Measurements from ENCODE around the gene CAMK1G.

Gene CAMK1G

GRCh38 chr1:209620487-209620884, 37.0 kb downstream of the CAMK1G start:
- Histone ChIP-seq H3K9me3 (ENCODE audit: control insufficient read depth in 2 of 2, low read length in 2 of 2) (no peaks in the 10 kb centered on the region), H3K4me1 (ENCODE audit: control insufficient read depth, insufficient read depth, low read length) (peaks cover 12% of the 10 kb centered on the region), H3K9ac (ENCODE audit: low read length in 2 of 2) (no peak overlapping the region), H3K27ac (ENCODE audit: low read length) (no peak overlapping the region), H3K27me3 (ENCODE audit: control insufficient read depth in 1 of 2, insufficient read depth in 2 of 2, low read length in 2 of 2) (no peaks in the 10 kb centered on the region), H3K36me3 (ENCODE audit: control insufficient read depth in 2 of 2, insufficient read depth in 2 of 2, low read length in 2 of 2) (no peaks in the 10 kb centered on the region), H3K4me3 (ENCODE audit: low read length in 2 of 2) (no peak overlapping the region)

GRCh38 chr1:209621286-209621685, 37.8 kb downstream of the CAMK1G start:
- Histone ChIP-seq H3K4me3 (ENCODE audit: low read length in 2 of 2) (no peak overlapping the region), H3K9ac (ENCODE audit: low read length in 2 of 2) (no peak overlapping the region), H3K27ac (ENCODE audit: low read length) (no peak overlapping the region), H3K36me3 (ENCODE audit: control insufficient read depth in 2 of 2, insufficient read depth in 2 of 2, low read length in 2 of 2) (no peaks in the 10 kb centered on the region), H3K4me1 (ENCODE audit: control insufficient read depth, insufficient read depth, low read length) (peaks cover 20% of the 10 kb centered on the region), H3K27me3 (ENCODE audit: control insufficient read depth in 1 of 2, insufficient read depth in 2 of 2, low read length in 2 of 2) (no peaks in the 10 kb centered on the region), H3K9me3 (ENCODE audit: control insufficient read depth in 2 of 2, low read length in 2 of 2) (no peaks in the 10 kb centered on the region)

GRCh38 chr1:209621741-209622655, 38.5 kb downstream of the CAMK1G start:
- Histone ChIP-seq H3K4me1 (ENCODE audit: control insufficient read depth, insufficient read depth, low read length) (peaks cover 27% of the 10 kb centered on the region), H3K36me3 (ENCODE audit: control insufficient read depth in 2 of 2, insufficient read depth in 2 of 2, low read length in 2 of 2) (no peaks in the 10 kb centered on the region), H3K4me3 (ENCODE audit: low read length in 2 of 2) (no peak overlapping the region), H3K9me3 (ENCODE audit: control insufficient read depth in 2 of 2, low read length in 2 of 2) (no peaks in the 10 kb centered on the region), H3K9ac (ENCODE audit: low read length in 2 of 2) (no peak overlapping the region), H3K27ac (ENCODE audit: low read length) (no peak overlapping the region), H3K27me3 (ENCODE audit: control insufficient read depth in 1 of 2, insufficient read depth in 2 of 2, low read length in 2 of 2) (no peaks in the 10 kb centered on the region)

GRCh38 chr1:209622841-209623829, 39.6 kb downstream of the CAMK1G start:
- H3K27me3 ChIP-seq (ENCODE audit: control insufficient read depth in 1 of 2, insufficient read depth in 2 of 2, low read length in 2 of 2), result no peaks in the 10 kb centered on the region
- peaks cover 35% of the 10 kb centered on the region for H3K4me1 ChIP-seq (ENCODE audit: control insufficient read depth, insufficient read depth, low read length)
- no peak overlapping the region for H3K4me3 ChIP-seq (ENCODE audit: low read length in 2 of 2)
- no peaks in the 10 kb centered on the region for H3K36me3 ChIP-seq (ENCODE audit: control insufficient read depth in 2 of 2, insufficient read depth in 2 of 2, low read length in 2 of 2)
- no peaks in the 10 kb centered on the region for H3K9me3 ChIP-seq (ENCODE audit: control insufficient read depth in 2 of 2, low read length in 2 of 2)
- H3K9ac ChIP-seq (ENCODE audit: low read length in 2 of 2), result no peak overlapping the region
- no peak overlapping the region for H3K27ac ChIP-seq (ENCODE audit: low read length)

GRCh38 chr1:209624558-209625549, 41.3 kb downstream of the CAMK1G start:
- no peak overlapping the region for H3K9ac ChIP-seq (ENCODE audit: low read length in 2 of 2)
- no peaks in the 10 kb centered on the region for H3K36me3 ChIP-seq (ENCODE audit: control insufficient read depth in 2 of 2, insufficient read depth in 2 of 2, low read length in 2 of 2)
- no peaks in the 10 kb centered on the region for H3K27me3 ChIP-seq (ENCODE audit: control insufficient read depth in 1 of 2, insufficient read depth in 2 of 2, low read length in 2 of 2)
- peaks cover 35% of the 10 kb centered on the region for H3K4me1 ChIP-seq (ENCODE audit: control insufficient read depth, insufficient read depth, low read length)
- no peak overlapping the region for H3K27ac ChIP-seq (ENCODE audit: low read length)
- no peak overlapping the region for H3K4me3 ChIP-seq (ENCODE audit: low read length in 2 of 2)
- no peaks in the 10 kb centered on the region for H3K9me3 ChIP-seq (ENCODE audit: control insufficient read depth in 2 of 2, low read length in 2 of 2)

- Histone ChIP-seq H3K36me3 (ENCODE audit: control insufficient read depth in 2 of 2, insufficient read depth in 2 of 2, low read length in 2 of 2) (no peaks in the 10 kb centered on the region), H3K27ac (ENCODE audit: low read length) (no peak overlapping the region), H3K4me1 (ENCODE audit: control insufficient read depth, insufficient read depth, low read length) (peaks cover 35% of the 10 kb centered on the region), H3K9ac (ENCODE audit: low read length in 2 of 2) (no peak overlapping the region), H3K9me3 (ENCODE audit: control insufficient read depth in 2 of 2, low read length in 2 of 2) (no peaks in the 10 kb centered on the region), H3K4me3 (ENCODE audit: low read length in 2 of 2) (no peak overlapping the region), H3K27me3 (ENCODE audit: control insufficient read depth in 1 of 2, insufficient read depth in 2 of 2, low read length in 2 of 2) (no peaks in the 10 kb centered on the region)
These were observed 42.3 kb downstream of the CAMK1G start for GRCh38 chr1:209625791-209626285.

- no peak overlapping the region for H3K27ac ChIP-seq (ENCODE audit: low read length)
- H3K9me3 ChIP-seq (ENCODE audit: control insufficient read depth in 2 of 2, low read length in 2 of 2), result no peaks in the 10 kb centered on the region
- no peak overlapping the region for H3K9ac ChIP-seq (ENCODE audit: low read length in 2 of 2)
- no peak overlapping the region for H3K4me3 ChIP-seq (ENCODE audit: low read length in 2 of 2)
- H3K27me3 ChIP-seq (ENCODE audit: control insufficient read depth in 1 of 2, insufficient read depth in 2 of 2, low read length in 2 of 2), result no peaks in the 10 kb centered on the region
- H3K36me3 ChIP-seq (ENCODE audit: control insufficient read depth in 2 of 2, insufficient read depth in 2 of 2, low read length in 2 of 2), result no peaks in the 10 kb centered on the region
- peaks cover 35% of the 10 kb centered on the region for H3K4me1 ChIP-seq (ENCODE audit: control insufficient read depth, insufficient read depth, low read length)
These were observed 43.0 kb downstream of the CAMK1G start for GRCh38 chr1:209626346-209627026.

GRCh38 chr1:209627027-209627731, 43.7 kb downstream of the CAMK1G start:
- no peaks in the 10 kb centered on the region for H3K36me3 ChIP-seq (ENCODE audit: control insufficient read depth in 2 of 2, insufficient read depth in 2 of 2, low read length in 2 of 2)
- peak overlapping the region in 1 of 2 donors; percentile 22 for H3K4me3 ChIP-seq (ENCODE audit: low read length in 2 of 2)
- no peaks in the 10 kb centered on the region for H3K27me3 ChIP-seq (ENCODE audit: control insufficient read depth in 1 of 2, insufficient read depth in 2 of 2, low read length in 2 of 2)
- H3K9me3 ChIP-seq (ENCODE audit: control insufficient read depth in 2 of 2, low read length in 2 of 2), result no peaks in the 10 kb centered on the region
- no peak overlapping the region for H3K9ac ChIP-seq (ENCODE audit: low read length in 2 of 2)
- H3K27ac ChIP-seq (ENCODE audit: low read length), result no peak overlapping the region
- H3K4me1 ChIP-seq (ENCODE audit: control insufficient read depth, insufficient read depth, low read length), result peaks cover 29% of the 10 kb centered on the region

GRCh38 chr1:209627732-209628196, 44.2 kb downstream of the CAMK1G start:
- Histone ChIP-seq H3K27ac (ENCODE audit: low read length) (no peak overlapping the region), H3K4me3 (ENCODE audit: low read length in 2 of 2) (peak overlapping the region in 1 of 2 donors; percentile 22), H3K4me1 (ENCODE audit: control insufficient read depth, insufficient read depth, low read length) (peaks cover 27% of the 10 kb centered on the region), H3K9ac (ENCODE audit: low read length in 2 of 2) (no peak overlapping the region), H3K27me3 (ENCODE audit: control insufficient read depth in 1 of 2, insufficient read depth in 2 of 2, low read length in 2 of 2) (no peaks in the 10 kb centered on the region), H3K9me3 (ENCODE audit: control insufficient read depth in 2 of 2, low read length in 2 of 2) (no peaks in the 10 kb centered on the region), H3K36me3 (ENCODE audit: control insufficient read depth in 2 of 2, insufficient read depth in 2 of 2, low read length in 2 of 2) (no peaks in the 10 kb centered on the region)

All from stomach smooth muscle (tissue), 2 donors.